Measurements from ENCODE around the gene MESD.

Gene MESD

DNA sequence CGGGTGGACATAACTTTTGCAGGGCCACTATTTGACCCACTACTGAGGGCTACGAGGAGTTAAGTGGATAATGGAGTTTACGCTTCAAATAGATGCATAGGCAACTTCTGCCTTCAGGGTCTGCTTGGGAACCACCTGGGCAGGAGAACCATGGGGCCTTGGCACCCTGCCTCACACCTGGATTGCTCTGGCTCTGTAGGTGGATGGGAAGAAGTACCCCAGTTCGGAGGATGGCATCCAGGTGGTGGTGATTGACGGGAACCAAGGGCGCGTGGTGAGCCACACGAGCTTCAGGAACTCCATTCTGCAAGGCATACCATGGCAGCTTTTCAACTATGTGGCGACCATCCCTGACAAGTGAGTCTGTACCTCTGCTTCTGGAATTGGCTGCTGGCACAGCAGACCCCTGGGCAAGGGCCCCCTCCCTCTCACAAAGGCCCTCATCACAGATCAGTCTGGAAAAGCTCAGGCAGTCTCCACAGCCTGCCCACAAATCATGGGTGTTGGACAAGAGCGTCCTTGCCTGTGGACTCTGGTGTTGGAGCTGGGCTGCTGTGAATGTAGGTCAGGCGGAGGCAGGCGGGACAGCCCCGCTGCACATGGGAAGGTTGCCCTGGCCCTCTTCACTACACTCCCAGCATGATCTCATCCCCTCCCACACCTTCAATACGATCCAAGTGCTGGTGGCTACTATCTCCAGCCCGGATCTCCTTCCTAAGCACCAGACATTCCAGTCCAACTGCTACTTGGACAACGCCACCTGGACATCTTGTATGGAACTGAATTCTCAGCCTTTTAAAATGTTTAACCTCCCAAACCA, 46.7 kb downstream of the MESD start:
- no peak for DNase-seq (ENCODE audit: low read depth, low spot score)
- no peak overlapping the region for H3K27ac ChIP-seq

DNA sequence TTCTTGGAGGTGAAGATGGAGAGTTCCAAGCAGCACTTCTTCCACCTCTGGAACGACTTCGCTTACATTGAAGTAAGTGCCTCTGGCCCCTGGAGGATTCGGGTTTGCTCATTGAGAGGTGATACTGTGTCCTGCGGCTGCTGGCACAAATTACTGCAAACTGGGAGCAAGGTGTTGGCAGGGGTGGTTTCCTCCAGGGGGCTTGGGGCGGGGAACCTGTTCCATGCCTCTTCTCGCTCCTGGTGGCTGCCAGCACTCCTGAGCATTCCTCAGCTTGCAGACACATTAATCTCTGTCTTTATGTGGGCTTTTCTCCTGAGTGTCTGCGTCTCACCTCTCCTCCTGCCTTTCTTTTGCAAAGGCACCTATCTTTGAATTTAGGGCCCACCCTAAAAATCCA, 47.4 kb downstream of the MESD start:
- H3K27ac ChIP-seq = no peak overlapping the region
- DNase-seq (ENCODE audit: low read depth, low spot score) = no peak

DNA sequence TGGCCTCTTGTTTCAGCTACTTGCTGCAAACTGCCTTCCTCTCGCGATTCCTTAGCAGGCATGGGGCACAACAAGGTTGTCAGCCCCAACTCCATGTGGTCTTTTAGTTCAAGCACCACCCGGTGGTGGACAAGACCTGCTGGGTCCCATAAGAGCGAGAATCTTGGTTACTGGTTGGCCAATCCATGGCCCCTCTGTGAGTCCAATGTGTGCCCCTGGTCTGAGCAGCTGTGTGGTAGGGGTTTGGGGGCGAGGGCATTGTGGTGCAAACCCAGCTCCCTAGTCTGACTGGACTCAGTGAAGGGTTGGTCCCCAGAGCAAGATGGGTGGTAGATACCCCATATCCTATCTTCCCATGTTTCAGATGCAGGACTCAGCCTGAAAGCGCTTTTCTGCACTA, 48.8 kb downstream of the MESD start:
- no peak overlapping the region for H3K27ac ChIP-seq
- DNase-seq (ENCODE audit: low read depth, low spot score) = no peak

DNA sequence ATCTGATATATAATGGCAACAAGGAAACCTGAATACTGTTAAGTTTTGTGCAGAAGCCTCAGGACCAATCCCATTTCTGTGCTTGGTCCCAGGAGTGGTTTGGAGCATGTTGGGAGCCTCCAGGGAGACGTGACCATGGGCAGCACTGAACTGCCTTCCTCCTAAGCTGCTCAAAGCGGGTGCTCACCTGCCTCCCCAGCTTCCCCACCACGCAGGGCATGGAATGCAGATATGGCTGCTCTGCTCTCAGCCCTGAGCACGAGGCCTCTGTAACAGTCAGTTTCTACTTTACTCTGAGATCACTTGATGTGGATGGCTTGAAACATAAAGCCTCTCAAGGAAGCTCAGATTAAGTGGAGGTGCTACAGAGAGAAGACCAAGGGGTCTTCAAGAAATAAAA, 49.3 kb downstream of the MESD start:
- no peak for DNase-seq (ENCODE audit: low read depth, low spot score)
- H3K27ac ChIP-seq = no peak overlapping the region

DNA sequence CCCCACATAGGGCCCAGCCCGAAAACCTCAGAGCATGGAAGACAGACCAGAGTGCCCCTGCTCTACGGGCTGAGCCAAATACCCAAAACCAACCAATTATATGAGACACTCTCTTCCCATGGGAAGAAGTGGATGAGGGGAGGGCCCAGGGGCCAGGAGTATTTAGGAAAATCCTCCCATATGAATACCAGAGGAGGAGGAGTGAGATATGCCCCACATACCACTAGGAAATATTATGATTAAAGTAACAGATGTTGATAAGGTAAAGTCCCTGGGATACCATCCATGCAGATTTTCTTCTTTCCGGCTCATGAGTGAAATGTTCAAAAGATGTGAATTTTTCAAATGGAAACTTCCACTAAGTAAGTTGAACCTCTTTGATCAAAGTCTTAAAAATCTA, 50.4 kb downstream of the MESD start:
- DNase-seq (ENCODE audit: low read depth, low spot score) = no peak
- no peak overlapping the region for H3K27ac ChIP-seq

DNA sequence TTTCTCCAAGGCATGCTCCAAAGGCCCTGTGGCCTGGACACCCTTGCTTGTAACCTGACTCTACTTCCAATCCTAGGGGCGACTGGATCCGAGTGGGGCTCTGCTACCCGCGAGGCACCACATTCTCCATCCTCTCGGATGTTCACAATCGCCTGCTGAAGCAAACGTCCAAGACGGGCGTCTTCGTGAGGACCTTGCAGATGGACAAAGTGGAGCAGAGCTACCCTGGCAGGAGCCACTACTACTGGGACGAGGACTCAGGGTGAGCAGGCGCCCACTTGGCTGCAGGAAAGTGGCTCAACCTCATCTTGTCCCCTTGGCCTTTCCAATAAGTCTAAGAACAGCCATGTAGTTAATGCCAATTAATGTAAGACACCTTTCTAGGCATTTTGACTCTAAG, 51.9 kb downstream of the MESD start:
- DNase-seq (ENCODE audit: low read depth, low spot score) = no peak
- no peak overlapping the region for H3K27ac ChIP-seq

DNA sequence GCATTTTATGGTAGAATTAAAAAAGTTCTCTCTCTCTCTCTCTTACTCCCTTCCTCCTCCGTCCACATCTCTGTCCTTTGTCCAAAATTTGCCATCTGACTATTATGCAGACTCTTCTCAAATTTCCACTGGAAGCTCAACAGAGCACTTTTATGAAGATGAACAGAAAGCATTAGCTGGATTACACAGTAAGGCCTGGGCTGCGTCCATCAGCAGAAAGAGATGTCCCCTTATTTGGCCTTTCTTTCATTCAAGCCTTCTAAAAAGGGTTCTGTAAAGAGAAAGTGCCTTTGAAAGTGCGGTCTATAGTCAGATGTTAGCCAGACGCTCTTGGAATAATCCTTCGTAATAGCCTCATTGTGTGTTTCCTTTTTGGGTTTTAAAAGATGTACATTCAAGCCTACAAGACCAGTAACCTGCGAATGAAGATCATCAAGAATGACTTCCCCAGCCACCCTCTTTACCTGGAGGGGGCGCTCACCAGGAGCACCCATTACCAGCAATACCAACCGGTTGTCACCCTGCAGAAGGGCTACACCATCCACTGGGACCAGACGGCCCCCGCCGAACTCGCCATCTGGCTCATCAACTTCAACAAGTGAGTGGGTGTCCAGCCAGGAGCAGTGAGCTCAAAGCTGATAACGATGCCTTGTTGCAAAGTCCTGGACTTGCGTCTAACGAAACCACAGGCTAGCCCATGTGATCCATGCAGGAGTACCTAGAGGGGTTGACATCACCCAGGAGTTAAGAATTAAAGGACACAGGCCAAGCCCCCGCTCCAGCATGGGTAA, 53.1 kb downstream of the MESD start:
- H3K27ac ChIP-seq = no peak overlapping the region
- no peak for DNase-seq (ENCODE audit: low read depth, low spot score)

DNA sequence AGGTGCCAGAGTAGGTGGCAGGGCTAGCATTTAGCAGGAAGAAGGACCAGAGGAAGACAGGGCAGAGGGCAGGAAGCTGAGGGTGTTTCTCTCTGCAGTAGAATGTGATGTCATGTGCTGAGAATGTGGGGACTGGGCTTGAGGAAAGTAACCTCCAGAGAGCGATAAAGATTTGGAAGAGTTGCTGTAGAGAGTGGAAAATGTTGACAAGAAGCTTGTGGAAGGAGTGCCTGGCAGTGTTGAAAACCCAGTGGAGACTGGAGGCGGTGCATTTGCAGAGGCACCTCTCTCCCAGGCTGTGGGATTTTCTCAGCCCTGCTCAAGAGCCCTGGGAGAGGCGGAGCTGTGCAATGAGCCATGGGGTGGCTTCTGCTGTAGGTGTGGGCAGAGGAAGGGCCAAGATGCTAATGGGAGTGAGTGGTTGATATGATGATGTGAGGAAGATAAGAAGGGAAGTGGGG, 54.8 kb downstream of the MESD start:
- H3K27ac ChIP-seq = no peak overlapping the region
- DNase-seq (ENCODE audit: low read depth, low spot score) = no peak

DNA sequence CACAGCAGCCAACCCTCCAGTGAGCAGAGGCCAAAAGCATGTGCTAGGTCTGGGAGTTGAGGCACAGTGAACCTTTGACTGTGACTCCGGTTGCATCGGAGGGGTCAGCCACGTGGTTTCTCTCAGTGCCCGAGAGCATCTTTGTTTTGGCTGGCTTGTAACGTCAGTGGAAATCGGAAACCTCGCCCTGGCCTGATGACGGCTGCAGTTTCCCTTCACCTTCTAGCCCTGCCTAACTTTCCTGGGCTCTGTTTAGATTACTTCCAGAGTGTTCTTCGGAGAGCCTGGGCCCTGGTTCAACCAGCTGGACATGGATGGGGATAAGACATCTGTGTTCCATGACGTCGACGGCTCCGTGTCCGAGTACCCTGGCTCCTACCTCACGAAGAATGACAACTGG, 56.6 kb downstream of the MESD start:
- DNase-seq (ENCODE audit: low read depth, low spot score) = no peak
- H3K27ac ChIP-seq = no peak overlapping the region

DNA sequence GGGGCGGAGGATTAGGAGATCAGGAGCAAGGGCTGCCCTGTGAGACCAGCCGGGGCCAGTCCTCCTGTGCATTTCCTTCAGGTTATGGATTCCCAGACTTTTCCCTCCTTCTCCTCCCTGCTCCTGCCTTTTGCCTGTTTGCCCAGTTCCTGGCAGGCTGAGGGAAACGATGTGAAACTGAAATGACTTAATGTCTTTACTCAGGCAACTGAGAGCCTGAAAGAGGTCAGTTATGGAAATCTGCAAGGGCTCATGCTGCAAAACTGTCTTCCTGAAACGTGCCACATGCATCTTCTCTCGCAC, 57.2 kb downstream of the MESD start:
- DNase-seq (ENCODE audit: low read depth, low spot score) = no peak
- H3K27ac ChIP-seq = no peak overlapping the region

DNA sequence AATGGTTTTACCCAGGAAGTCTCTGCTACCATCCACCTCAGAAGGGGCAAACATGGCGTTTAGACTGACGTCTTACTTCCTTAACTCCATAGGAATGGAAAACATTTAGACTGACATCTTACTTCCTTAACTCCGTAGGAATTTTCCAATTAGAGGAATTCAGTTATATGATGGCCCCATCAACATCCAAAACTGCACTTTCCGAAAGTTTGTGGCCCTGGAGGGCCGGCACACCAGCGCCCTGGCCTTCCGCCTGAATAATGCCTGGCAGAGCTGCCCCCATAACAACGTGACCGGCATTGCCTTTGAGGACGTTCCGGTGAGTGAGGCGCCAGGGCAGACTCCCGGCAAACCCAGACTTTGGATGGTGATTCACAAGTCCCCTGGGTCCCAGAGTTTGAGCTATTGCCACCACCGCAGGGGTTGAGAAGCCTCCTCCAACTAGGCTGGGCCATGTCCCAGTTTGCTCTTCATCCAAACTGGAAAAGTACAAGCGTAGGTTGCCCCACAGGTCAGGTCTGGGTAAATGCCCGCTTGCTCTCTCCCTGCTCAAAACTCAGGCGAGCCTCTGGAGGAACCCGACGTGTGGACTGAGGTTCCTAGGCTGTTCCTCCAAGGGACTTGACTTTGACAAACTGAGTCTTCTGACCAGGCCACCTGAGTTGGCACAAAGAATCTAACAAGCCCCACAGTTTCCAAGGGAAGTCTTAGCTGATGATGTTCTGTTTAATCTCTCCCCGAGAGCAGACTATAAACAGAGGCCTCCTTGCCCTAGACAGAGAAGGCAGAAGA, 57.7 kb downstream of the MESD start:
- no peak overlapping the region for H3K27ac ChIP-seq
- DNase-seq (ENCODE audit: low read depth, low spot score) = no peak

DNA sequence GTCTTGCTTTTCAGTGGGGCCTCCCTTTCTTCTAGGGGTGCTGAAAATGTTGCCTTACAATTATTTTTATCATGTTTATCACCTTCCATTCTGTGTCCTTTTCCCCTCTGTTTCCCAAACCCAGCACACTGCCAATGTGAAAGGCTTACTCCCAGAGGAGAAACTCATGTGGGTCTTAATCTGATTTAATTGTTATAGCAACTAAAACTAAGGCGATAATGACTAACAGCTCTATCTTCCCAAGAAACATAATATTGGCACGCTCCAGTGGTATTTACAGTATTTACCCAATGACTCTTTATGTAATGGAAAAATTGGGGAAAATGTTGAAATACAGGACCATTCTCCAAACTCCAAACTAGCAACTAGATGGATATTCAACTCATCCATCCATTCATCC, 58.4 kb downstream of the MESD start:
- no peak overlapping the region for H3K27ac ChIP-seq
- DNase-seq (ENCODE audit: low read depth, low spot score) = no peak

DNA sequence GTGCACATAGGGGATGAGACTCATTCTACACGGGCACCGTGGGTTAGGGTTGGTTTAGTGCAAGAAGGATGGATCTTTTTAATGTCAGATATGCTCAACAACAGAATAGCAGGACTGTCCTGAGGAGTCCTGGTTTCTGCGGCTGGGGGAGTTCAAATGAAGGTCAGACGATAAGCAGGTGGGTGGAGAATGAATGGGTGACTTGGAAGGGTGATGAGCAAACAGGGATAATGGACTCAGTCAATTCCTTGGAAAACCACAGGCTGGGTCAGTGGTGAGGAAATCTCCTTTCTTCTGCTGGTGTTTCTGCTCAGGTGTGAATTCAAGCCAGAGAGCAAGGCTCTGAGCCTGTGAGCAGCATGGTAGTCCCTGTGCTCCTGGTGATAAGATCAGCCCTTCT, 59.9 kb downstream of the MESD start:
- DNase-seq (ENCODE audit: low read depth, low spot score) = no peak
- H3K27ac ChIP-seq = no peak overlapping the region

DNA sequence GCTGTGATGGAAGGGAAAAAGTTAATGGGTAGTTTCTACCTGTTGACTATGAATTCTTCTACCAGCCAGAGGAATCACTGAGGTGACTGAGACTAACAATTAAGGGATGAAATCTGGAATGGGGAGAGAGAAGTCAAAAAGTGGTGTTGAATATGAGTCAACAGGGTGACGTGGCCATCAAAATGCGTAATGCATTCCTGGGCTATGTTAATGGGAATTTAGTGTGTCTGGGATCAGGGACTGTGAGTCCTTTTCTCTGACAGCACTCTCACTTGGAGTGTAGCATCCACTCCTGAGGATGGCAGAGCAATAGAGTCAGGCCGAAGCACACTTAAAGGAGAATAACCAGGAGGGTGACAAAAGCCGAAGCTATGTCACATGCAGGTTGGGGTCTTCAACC, 60.4 kb downstream of the MESD start:
- no peak for DNase-seq (ENCODE audit: low read depth, low spot score)
- no peak overlapping the region for H3K27ac ChIP-seq

DNA sequence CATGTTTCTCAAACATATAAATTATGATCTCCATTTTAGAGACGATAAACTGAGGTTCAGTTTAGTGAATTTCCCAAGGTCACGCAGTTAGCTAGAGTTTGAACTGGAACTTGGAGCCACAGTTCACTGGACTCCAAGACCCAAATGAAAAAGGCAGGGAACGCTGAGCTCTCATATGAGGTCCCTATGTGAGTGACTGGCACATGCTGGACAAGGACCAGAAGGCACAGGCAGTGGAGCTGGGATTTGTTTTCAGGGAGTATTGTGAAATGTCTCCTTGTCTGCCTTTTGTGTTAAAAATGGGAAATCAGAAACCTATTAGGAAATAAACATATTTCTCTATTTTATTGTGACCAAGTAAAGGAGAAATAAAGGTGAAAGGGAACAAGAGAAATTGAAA, 63.5 kb downstream of the MESD start:
- no peak overlapping the region for H3K27ac ChIP-seq

DNA sequence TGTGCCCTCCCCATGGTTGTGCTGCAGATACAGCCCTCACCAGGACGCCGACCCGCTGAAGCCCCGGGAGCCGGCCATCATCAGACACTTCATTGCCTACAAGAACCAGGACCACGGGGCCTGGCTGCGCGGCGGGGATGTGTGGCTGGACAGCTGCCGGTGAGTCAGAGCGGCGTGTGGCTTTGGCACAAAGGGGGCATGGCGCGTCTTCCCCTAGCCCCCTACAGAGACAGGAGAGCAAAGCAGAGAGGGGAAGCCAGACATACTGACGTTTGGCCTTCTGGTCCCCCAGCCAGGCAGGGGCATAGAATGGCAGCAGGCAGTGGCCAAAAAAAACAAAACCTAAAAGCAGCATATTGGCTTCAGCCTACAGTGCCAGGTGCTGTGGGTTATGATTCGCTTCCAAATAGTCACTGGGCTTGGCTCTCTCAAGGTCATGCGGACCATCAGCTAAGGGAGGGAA, 64.0 kb downstream of the MESD start:
- H3K27ac ChIP-seq = no peak overlapping the region
- DNase-seq (ENCODE audit: low read depth, low spot score) = no peak

More for the DNA sequence above, 63.5 kb downstream of the MESD start:
- no peak for DNase-seq (ENCODE audit: low read depth, low spot score)

DNA sequence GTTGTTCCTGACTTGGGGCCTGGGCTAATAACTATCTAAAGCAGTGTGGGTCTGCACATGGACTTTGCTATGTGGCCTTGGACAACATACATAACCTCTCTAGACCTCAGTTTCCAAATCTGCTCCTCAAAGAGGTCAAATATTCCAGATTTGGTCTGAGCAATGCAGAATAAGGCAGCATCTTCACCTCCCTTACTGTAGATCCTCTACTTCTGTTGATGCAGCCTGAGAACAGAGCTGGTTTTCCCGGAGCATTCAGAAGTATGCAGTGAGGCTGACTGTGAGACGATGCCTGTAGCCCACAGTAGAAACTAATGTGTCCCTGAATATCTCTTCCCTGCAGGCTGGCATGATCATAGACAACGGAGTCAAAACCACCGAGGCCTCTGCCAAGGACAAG, 65.3 kb downstream of the MESD start:
- DNase-seq (ENCODE audit: low read depth, low spot score) = no peak
- no peak overlapping the region for H3K27ac ChIP-seq

DNA sequence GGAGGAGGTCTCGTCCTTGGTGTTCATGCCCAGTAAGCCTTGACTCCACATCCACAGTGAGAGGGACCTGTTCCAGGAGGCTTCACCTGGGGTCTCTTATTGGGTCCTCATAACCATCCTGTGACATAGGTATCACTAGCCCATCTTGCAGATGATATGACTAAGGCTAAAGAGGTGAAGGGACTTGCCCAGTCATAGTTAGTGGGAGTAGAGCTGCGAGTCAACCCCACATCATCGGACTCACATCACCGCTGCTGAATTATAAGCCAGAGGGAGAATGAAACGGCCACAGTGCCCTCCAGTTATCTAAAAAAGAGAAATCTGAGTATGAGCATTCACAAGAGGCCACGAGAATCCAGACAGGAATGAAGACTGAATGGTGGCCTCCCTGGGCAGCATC, 66.0 kb downstream of the MESD start:
- H3K27ac ChIP-seq = no peak overlapping the region
- no peak for DNase-seq (ENCODE audit: low read depth, low spot score)

DNA sequence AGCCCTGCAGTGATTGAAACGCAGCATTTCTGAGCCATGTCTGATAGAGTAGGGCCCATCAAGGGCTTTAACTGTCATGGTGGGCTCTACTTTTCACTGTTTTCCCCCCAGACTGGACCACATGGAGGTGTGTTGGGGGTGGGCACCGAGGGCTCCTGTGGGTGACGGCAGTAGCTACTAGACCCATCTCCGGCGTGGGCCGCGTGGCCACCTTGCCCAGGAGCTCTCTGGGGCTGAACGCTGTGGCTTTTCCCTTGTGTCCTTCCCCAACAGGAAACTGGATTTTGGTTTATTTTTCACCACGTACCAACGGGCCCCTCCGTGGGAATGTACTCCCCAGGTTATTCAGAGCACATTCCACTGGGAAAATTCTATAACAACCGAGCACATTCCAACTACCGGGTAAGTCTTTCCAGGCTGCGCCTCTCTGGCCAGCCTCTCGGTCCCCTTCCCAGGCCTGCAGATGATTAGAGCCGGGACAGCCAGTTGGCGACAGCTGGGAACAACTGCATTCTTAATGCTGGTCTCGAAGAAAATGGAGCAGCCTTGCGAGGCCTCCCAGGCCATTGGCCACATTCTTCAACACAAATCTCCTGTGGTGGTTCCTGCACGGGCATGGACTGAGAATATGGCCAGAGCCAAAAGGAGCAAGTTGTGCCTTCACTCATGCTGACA, 67.7 kb downstream of the MESD start:
- no peak overlapping the region for H3K27ac ChIP-seq
- DNase-seq (ENCODE audit: low read depth, low spot score) = no peak

DNA sequence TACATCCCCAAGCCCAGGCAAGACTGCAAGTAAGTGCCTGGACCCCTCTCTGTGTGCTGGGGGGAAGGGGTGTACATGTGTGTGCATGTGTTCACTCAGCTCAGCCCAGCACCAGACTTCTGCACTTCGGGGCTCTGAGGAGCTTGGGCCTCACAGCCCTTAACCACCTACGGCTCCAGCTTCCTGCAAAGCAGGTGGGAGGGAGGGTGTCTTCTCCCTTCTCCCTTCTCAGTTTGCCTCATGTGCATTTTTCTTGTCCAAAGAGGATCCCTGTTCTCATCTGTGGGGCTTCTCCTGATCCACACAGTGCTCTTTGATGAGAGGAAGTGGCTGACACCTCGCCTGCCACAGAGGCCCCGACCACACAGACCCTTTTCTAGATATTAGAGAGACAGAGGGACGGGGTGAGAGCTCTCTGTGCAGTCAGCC, 69.3 kb downstream of the MESD start:
- H3K27ac ChIP-seq = no peak overlapping the region
- no peak for DNase-seq (ENCODE audit: low read depth, low spot score)

All from epithelial cell of prostate (primary cell).